ACC112 (cell line): ENCODE results near the gene ETV7.
A peak's percentile ranks its signal among the peaks of the same experiment; 100 is the strongest.

ENCODE experiments used
- H2AFZ ChIP-seq: fragments of 200-600 bp; sonication (generic); one replicate; pipeline ENCODE4 v1.6.0; 2017; ENCODE audit warnings: antibody characterized with exemption, low read length; ENCODE audit not compliant: unreplicated experiment
- H3K27ac ChIP-seq: fragments of 200-600 bp; sonication (generic); 2 replicates; pipeline ENCODE4 v1.5.1; 2014; ENCODE audit warnings: low read depth, mild to moderate bottlenecking, antibody characterized with exemption, low read length, moderate library complexity
- H3K27me3 ChIP-seq: fragments of 200-600 bp; sonication (generic); 2 replicates; pipeline ENCODE4 v1.6.1; 2014; ENCODE audit warnings: mild to moderate bottlenecking, antibody characterized with exemption, low read length, moderate library complexity, mixed read lengths; ENCODE audit not compliant: insufficient read depth
- H3K36me3 ChIP-seq: fragments of 200-600 bp; sonication (generic); 2 replicates; pipeline ENCODE4 v1.6.1; 2016; ENCODE audit warnings: mild to moderate bottlenecking, antibody characterized with exemption, low read length, moderate library complexity, mixed read lengths; ENCODE audit not compliant: insufficient read depth
- H3K4me1 ChIP-seq: fragments of 200-600 bp; sonication (generic); one replicate; pipeline ENCODE4 v1.6.1; 2016; ENCODE audit warnings: low read length, mixed read lengths; ENCODE audit not compliant: insufficient read depth, unreplicated experiment, control insufficient read depth
- H3K4me3 ChIP-seq: fragments of 200-600 bp; sonication (generic); 2 replicates; pipeline ENCODE4 v1.5.1; 2014; ENCODE audit warnings: mild to moderate bottlenecking, low read depth, low read length
- H3K79me2 ChIP-seq: fragments of 200-600 bp; sonication (generic); one replicate; pipeline ENCODE4 v1.6.0; 2016; ENCODE audit warnings: low read length; ENCODE audit not compliant: control insufficient read depth, unreplicated experiment, insufficient read depth

The ETV7 gene

GRCh38 chr6:36350681-36351571 is 36.5 kb downstream of the ETV7 start:
- Histone ChIP-seq H3K79me2 (no peaks in the 10 kb centered on the region), H3K4me3 (peak overlapping the region; percentile 29; the same call in 1 of the 2 replicates), H2AFZ (peak overlapping the region; percentile 82), H3K36me3 (no peaks in the 10 kb centered on the region), H3K4me1 (peaks cover 17% of the 10 kb centered on the region), H3K27ac (peak overlapping the region; percentile 75), H3K27me3 (no peaks in the 10 kb centered on the region)

GRCh38 chr6:36350082-36350481 is 37.4 kb downstream of the ETV7 start:
- Histone ChIP-seq H3K4me3 (no peak overlapping the region), H3K27ac (peak overlapping the region; percentile 75), H2AFZ (peak overlapping the region; percentile 82), H3K79me2 (no peaks in the 10 kb centered on the region), H3K36me3 (no peaks in the 10 kb centered on the region), H3K4me1 (peaks cover 17% of the 10 kb centered on the region), H3K27me3 (no peaks in the 10 kb centered on the region)

- H2AFZ ChIP-seq: no peak overlapping the region
- H3K36me3 ChIP-seq: no peaks in the 10 kb centered on the region
- no peak overlapping the region for H3K4me3 ChIP-seq
- H3K27ac ChIP-seq: no peak overlapping the region
- H3K27me3 ChIP-seq: no peaks in the 10 kb centered on the region
- H3K79me2 ChIP-seq: no peaks in the 10 kb centered on the region
- H3K4me1 ChIP-seq: peaks cover 17% of the 10 kb centered on the region
Measured at GRCh38 chr6:36349240-36349639, 38.2 kb downstream of the ETV7 start.

GRCh38 chr6:36347621-36348020 is 39.8 kb downstream of the ETV7 start:
- no peaks in the 10 kb centered on the region for H3K79me2 ChIP-seq
- H3K36me3 ChIP-seq: no peaks in the 10 kb centered on the region
- H2AFZ ChIP-seq: no peak overlapping the region
- peaks cover 17% of the 10 kb centered on the region for H3K4me1 ChIP-seq
- no peak overlapping the region for H3K27ac ChIP-seq
- H3K4me3 ChIP-seq: no peak overlapping the region
- H3K27me3 ChIP-seq: no peaks in the 10 kb centered on the region

- Histone ChIP-seq H3K4me3 (no peak overlapping the region), H3K36me3 (no peaks in the 10 kb centered on the region), H3K4me1 (peaks cover 17% of the 10 kb centered on the region), H3K27ac (no peak overlapping the region), H2AFZ (no peak overlapping the region), H3K27me3 (no peaks in the 10 kb centered on the region), H3K79me2 (no peaks in the 10 kb centered on the region)
Measured at GRCh38 chr6:36346486-36347273, 40.8 kb downstream of the ETV7 start.

GRCh38 chr6:36345681-36346466 is 41.6 kb downstream of the ETV7 start:
- Histone ChIP-seq H3K36me3 (no peaks in the 10 kb centered on the region), H3K79me2 (no peaks in the 10 kb centered on the region), H3K27me3 (no peaks in the 10 kb centered on the region), H3K4me3 (no peak overlapping the region), H3K27ac (no peak overlapping the region), H3K4me1 (peaks cover 10% of the 10 kb centered on the region), H2AFZ (no peak overlapping the region)

GRCh38 chr6:36343109-36343680 is 44.3 kb downstream of the ETV7 start:
- H3K36me3 ChIP-seq: no peaks in the 10 kb centered on the region
- H2AFZ ChIP-seq: no peak overlapping the region
- no peak overlapping the region for H3K27ac ChIP-seq
- H3K4me3 ChIP-seq: no peak overlapping the region
- H3K4me1 ChIP-seq: no peaks in the 10 kb centered on the region
- H3K79me2 ChIP-seq: no peaks in the 10 kb centered on the region
- 0 out of 2 replicates have a peak, but pooled peaks cover 4% of the 10 kb centered on the region for H3K27me3 ChIP-seq

GRCh38 chr6:36340618-36341454 is 46.6 kb downstream of the ETV7 start:
- Histone ChIP-seq H3K27ac (no peak overlapping the region), H3K4me3 (peak overlapping the region; percentile 58), H3K36me3 (no peaks in the 10 kb centered on the region), H2AFZ (peak overlapping the region; percentile 57), H3K27me3 (peaks cover 16% of the 10 kb centered on the region), H3K4me1 (no peaks in the 10 kb centered on the region), H3K79me2 (no peaks in the 10 kb centered on the region)

- H3K4me1 ChIP-seq: no peaks in the 10 kb centered on the region
- H3K27me3 ChIP-seq: peaks cover 21% of the 10 kb centered on the region
- H2AFZ ChIP-seq: peak overlapping the region; percentile 57
- H3K36me3 ChIP-seq: no peaks in the 10 kb centered on the region
- no peaks in the 10 kb centered on the region for H3K79me2 ChIP-seq
- no peak overlapping the region for H3K27ac ChIP-seq
- H3K4me3 ChIP-seq: no peak overlapping the region
Measured at GRCh38 chr6:36340306-36340617, 47.2 kb downstream of the ETV7 start.
